ENCODE results near the gene SAMMSON.

SAMMSON gene

DNA sequence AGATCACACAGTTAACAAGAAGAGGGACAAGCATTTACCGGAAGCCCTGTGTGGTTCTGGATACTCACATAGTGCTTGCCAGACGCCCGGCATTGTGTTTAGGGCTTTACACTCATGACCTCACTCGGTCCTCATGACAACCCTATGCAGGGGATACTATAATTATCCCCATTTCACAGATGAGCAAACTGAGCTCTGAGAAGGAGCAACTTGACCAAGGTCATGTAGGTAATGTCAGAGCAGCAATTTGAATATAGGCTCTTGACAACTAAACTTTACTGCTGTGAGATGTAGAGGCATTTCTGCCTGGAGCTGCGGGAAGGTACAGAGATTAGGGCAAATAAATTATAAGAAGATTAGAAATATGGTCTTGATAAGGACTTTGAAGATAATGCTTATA lies 70.0 kb downstream of the SAMMSON start:
- Histone ChIP-seq H3K4me3 (ENCODE audit: low read depth in 1 of 2, low read length in 1 of 2) (no peak overlapping the region), H3K27me3 (peaks cover 84% of the 10 kb centered on the region), H3K4me1 (ENCODE audit: control insufficient read depth in 1 of 2, insufficient read depth in 1 of 2, low read depth in 1 of 2, low read length in 1 of 2) (no peaks in the 10 kb centered on the region), H3K27ac (no peak overlapping the region), H3K9me3 (no peaks in the 10 kb centered on the region), H3K36me3 (no peaks in the 10 kb centered on the region)
- TF ChIP-seq, protein P1, sequence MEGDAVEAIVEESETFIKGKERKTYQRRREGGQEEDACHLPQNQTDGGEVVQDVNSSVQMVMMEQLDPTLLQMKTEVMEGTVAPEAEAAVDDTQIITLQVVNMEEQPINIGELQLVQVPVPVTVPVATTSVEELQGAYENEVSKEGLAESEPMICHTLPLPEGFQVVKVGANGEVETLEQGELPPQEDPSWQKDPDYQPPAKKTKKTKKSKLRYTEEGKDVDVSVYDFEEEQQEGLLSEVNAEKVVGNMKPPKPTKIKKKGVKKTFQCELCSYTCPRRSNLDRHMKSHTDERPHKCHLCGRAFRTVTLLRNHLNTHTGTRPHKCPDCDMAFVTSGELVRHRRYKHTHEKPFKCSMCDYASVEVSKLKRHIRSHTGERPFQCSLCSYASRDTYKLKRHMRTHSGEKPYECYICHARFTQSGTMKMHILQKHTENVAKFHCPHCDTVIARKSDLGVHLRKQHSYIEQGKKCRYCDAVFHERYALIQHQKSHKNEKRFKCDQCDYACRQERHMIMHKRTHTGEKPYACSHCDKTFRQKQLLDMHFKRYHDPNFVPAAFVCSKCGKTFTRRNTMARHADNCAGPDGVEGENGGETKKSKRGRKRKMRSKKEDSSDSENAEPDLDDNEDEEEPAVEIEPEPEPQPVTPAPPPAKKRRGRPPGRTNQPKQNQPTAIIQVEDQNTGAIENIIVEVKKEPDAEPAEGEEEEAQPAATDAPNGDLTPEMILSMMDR (IDR thresholded peaks at IDR 0.05), result no peak

- H3K4me3 ChIP-seq (ENCODE audit: low read depth in 1 of 2, low read length in 1 of 2), result no peak overlapping the region
- H3K27me3 ChIP-seq, result peaks cover 99% of the 10 kb centered on the region
- H3K36me3 ChIP-seq, result no peaks in the 10 kb centered on the region
- TF ChIP-seq, protein P1 (IDR thresholded peaks at IDR 0.05), result no peak
- no peak overlapping the region for H3K27ac ChIP-seq
- H3K4me1 ChIP-seq (ENCODE audit: control insufficient read depth in 1 of 2, insufficient read depth in 1 of 2, low read depth in 1 of 2, low read length in 1 of 2), result no peaks in the 10 kb centered on the region
- no peaks in the 10 kb centered on the region for H3K9me3 ChIP-seq
Observed at GRCh38 chr3:70071138-70071537, 71.6 kb downstream of the SAMMSON start.

DNA sequence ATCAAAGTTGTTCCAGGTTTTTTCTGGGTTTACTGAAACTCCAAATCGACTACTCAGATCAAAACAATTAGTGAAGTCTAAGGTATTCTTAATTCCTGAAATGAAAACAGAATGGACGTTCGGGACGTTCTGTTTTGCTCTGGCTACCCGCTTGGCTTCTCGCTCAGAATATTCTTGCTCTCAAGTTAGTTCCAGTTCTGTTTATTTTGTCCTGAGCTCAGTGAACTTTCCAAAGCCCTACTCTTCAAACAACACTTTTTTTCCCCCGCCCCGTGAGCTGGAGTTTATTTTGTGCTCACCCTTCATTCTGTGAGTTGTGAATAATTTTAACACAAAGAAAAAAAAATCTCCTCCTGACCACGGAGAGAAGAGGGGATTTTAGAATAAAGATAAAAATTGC lies 72.6 kb downstream of the SAMMSON start:
- H3K4me1 ChIP-seq (ENCODE audit: control insufficient read depth in 1 of 2, insufficient read depth in 1 of 2, low read depth in 1 of 2, low read length in 1 of 2), result no peaks in the 10 kb centered on the region
- H3K4me3 ChIP-seq (ENCODE audit: low read depth in 1 of 2, low read length in 1 of 2), result no peak overlapping the region
- H3K27ac ChIP-seq, result no peak overlapping the region
- peaks cover 99% of the 10 kb centered on the region for H3K27me3 ChIP-seq
- no peaks in the 10 kb centered on the region for H3K36me3 ChIP-seq
- no peaks in the 10 kb centered on the region for H3K9me3 ChIP-seq
- TF ChIP-seq, protein P1 (IDR thresholded peaks at IDR 0.05), result no peak

- peaks cover 93% of the 10 kb centered on the region for H3K27me3 ChIP-seq
- TF ChIP-seq, protein P1 (IDR thresholded peaks at IDR 0.05), result no peak
Observed at GRCh38 chr3:70072754-70073153, 73.2 kb downstream of the SAMMSON start.

DNA sequence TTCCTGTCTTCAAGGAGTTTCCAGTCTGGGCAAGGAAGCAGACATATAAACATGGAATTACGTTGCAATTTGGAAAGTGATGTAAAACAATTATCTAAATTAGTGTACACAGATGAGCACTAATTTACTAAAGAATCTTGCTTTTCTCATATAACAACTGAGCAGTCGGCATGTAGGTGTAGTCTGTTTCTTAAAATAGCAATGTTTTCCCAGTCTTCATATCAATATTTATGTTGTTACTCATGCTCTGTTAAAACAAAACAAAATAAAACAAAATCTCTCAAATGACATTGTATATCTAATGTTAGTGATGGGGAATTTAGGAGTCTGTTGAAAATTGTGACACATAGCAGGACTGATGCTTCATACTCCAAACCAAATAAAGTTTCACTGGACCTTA lies 75.6 kb downstream of the SAMMSON start:
- TF ChIP-seq, protein P1 (IDR thresholded peaks at IDR 0.05), result no peak
- H3K27ac ChIP-seq, result no peak overlapping the region
- H3K4me3 ChIP-seq (ENCODE audit: low read depth in 1 of 2, low read length in 1 of 2), result no peak overlapping the region
- H3K9me3 ChIP-seq, result no peaks in the 10 kb centered on the region
- no peaks in the 10 kb centered on the region for H3K36me3 ChIP-seq
- peaks cover 70% of the 10 kb centered on the region for H3K27me3 ChIP-seq
- H3K4me1 ChIP-seq (ENCODE audit: control insufficient read depth in 1 of 2, insufficient read depth in 1 of 2, low read depth in 1 of 2, low read length in 1 of 2), result no peaks in the 10 kb centered on the region

More at GRCh38 chr3:70072754-70073153, 73.2 kb downstream of the SAMMSON start:
- H3K9me3 ChIP-seq, result no peaks in the 10 kb centered on the region
- no peak overlapping the region for H3K4me3 ChIP-seq (ENCODE audit: low read depth in 1 of 2, low read length in 1 of 2)
- no peaks in the 10 kb centered on the region for H3K36me3 ChIP-seq
- no peak overlapping the region for H3K27ac ChIP-seq
- H3K4me1 ChIP-seq (ENCODE audit: control insufficient read depth in 1 of 2, insufficient read depth in 1 of 2, low read depth in 1 of 2, low read length in 1 of 2), result no peaks in the 10 kb centered on the region

DNA sequence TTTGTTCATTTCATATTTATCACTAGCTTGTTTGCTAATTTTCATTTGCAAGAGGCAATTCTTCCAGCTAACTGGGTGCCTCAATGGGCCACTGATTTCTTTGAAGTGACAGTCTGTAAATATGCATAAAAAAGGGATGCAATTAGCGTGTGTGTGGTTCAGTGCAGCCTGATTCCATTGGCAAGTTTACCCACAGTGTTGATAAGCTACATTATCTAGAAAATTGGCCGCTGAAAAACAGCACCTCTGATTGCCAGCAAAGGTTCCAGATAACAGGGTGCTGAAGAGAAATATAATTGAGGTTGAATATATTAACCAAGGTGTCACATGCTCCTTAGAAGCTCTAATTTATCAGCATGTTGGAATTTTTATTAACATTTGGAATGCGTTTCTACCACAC lies 76.9 kb downstream of the SAMMSON start:
- no peaks in the 10 kb centered on the region for H3K9me3 ChIP-seq
- TF ChIP-seq, protein P1 (IDR thresholded peaks at IDR 0.05), result no peak
- peaks cover 57% of the 10 kb centered on the region for H3K27me3 ChIP-seq
- no peak overlapping the region for H3K27ac ChIP-seq
- H3K36me3 ChIP-seq, result no peaks in the 10 kb centered on the region
- no peak overlapping the region for H3K4me3 ChIP-seq (ENCODE audit: low read depth in 1 of 2, low read length in 1 of 2)
- H3K4me1 ChIP-seq (ENCODE audit: control insufficient read depth in 1 of 2, insufficient read depth in 1 of 2, low read depth in 1 of 2, low read length in 1 of 2), result no peaks in the 10 kb centered on the region

All from neutrophil (primary cell).